ENCODE data around the gene USH2A. TPM values are rescaled to one million over a fixed set of nuclear protein-coding genes. Genes with fewer than 3 reads are reported as not detected.

USH2A gene
- total RNA-seq, 3 donors from 2014 or later, result not detected

GRCh38 chr1:216140730-216141524 is 282.3 kb downstream of the USH2A start:
- Mint-ChIP-seq H3K9me3 (peaks cover 4% of the 10 kb centered on the region), H3K4me1 (ENCODE audit: low read depth) (no peaks in the 10 kb centered on the region), H3K27me3 (ENCODE audit: low read depth) (no peaks in the 10 kb centered on the region), H3K36me3 (ENCODE audit: insufficient read depth) (no peaks in the 10 kb centered on the region), H3K4me3 (no peak overlapping the region)
- DNase-seq (no peak), ATAC-seq (no peak)

GRCh38 chr1:216124192-216124781 is 299.0 kb downstream of the USH2A start:
- ATAC-seq, result no peak
- Mint-ChIP-seq H3K9me3 (peaks cover 4% of the 10 kb centered on the region), H3K36me3 (ENCODE audit: insufficient read depth) (no peaks in the 10 kb centered on the region), H3K4me1 (ENCODE audit: low read depth) (no peaks in the 10 kb centered on the region), H3K4me3 (no peak overlapping the region), H3K27me3 (ENCODE audit: low read depth) (no peaks in the 10 kb centered on the region)
- DNase-seq, result no peak

- no peaks in the 10 kb centered on the region for H3K36me3 Mint-ChIP-seq (ENCODE audit: insufficient read depth)
- ATAC-seq, result no peak
- no peaks in the 10 kb centered on the region for H3K4me1 Mint-ChIP-seq (ENCODE audit: low read depth)
- H3K4me3 Mint-ChIP-seq, result no peak overlapping the region
- DNase-seq, result no peak
- peaks cover 4% of the 10 kb centered on the region for H3K9me3 Mint-ChIP-seq
- H3K27me3 Mint-ChIP-seq (ENCODE audit: low read depth), result no peaks in the 10 kb centered on the region
Observed at GRCh38 chr1:216123446-216124191, 299.6 kb downstream of the USH2A start.

- DNase-seq (no peak), ATAC-seq (no peak)
- Mint-ChIP-seq H3K9me3 (no peaks in the 10 kb centered on the region), H3K4me3 (no peak overlapping the region), H3K27me3 (ENCODE audit: low read depth) (no peaks in the 10 kb centered on the region), H3K36me3 (ENCODE audit: insufficient read depth) (no peaks in the 10 kb centered on the region), H3K4me1 (ENCODE audit: low read depth) (no peaks in the 10 kb centered on the region)
Observed at GRCh38 chr1:216119600-216119999, 303.6 kb downstream of the USH2A start.

GRCh38 chr1:216114180-216114579 is 309.1 kb downstream of the USH2A start:
- Mint-ChIP-seq H3K9me3 (no peaks in the 10 kb centered on the region), H3K4me1 (ENCODE audit: low read depth) (no peaks in the 10 kb centered on the region), H3K27me3 (ENCODE audit: low read depth) (no peaks in the 10 kb centered on the region), H3K36me3 (ENCODE audit: insufficient read depth) (no peaks in the 10 kb centered on the region), H3K4me3 (no peak overlapping the region)
- DNase-seq, result no peak
- no peak for ATAC-seq

GRCh38 chr1:216113181-216113580 is 310.1 kb downstream of the USH2A start:
- no peak for DNase-seq
- Mint-ChIP-seq H3K4me3 (no peak overlapping the region), H3K9me3 (no peaks in the 10 kb centered on the region), H3K4me1 (ENCODE audit: low read depth) (no peaks in the 10 kb centered on the region), H3K27me3 (ENCODE audit: low read depth) (no peaks in the 10 kb centered on the region), H3K36me3 (ENCODE audit: insufficient read depth) (no peaks in the 10 kb centered on the region)
- no peak for ATAC-seq

GRCh38 chr1:216111842-216112241 is 311.4 kb downstream of the USH2A start:
- Mint-ChIP-seq H3K27me3 (ENCODE audit: low read depth) (no peaks in the 10 kb centered on the region), H3K4me3 (no peak overlapping the region), H3K36me3 (ENCODE audit: insufficient read depth) (no peaks in the 10 kb centered on the region), H3K9me3 (no peaks in the 10 kb centered on the region), H3K4me1 (ENCODE audit: low read depth) (no peaks in the 10 kb centered on the region)
- DNase-seq (no peak), ATAC-seq (no peak)

GRCh38 chr1:216095400-216095799 is 327.8 kb downstream of the USH2A start:
- Mint-ChIP-seq H3K27me3 (ENCODE audit: low read depth) (no peaks in the 10 kb centered on the region), H3K9me3 (peaks cover 19% of the 10 kb centered on the region), H3K4me1 (ENCODE audit: low read depth) (no peaks in the 10 kb centered on the region), H3K4me3 (no peak overlapping the region), H3K36me3 (ENCODE audit: insufficient read depth) (no peaks in the 10 kb centered on the region)
- ATAC-seq, result no peak
- DNase-seq, result no peak

- no peaks in the 10 kb centered on the region for H3K36me3 Mint-ChIP-seq (ENCODE audit: insufficient read depth)
- H3K4me1 Mint-ChIP-seq (ENCODE audit: low read depth), result no peaks in the 10 kb centered on the region
- H3K27me3 Mint-ChIP-seq (ENCODE audit: low read depth), result no peaks in the 10 kb centered on the region
- DNase-seq, result no peak
- H3K4me3 Mint-ChIP-seq, result no peak overlapping the region
- peaks cover 19% of the 10 kb centered on the region for H3K9me3 Mint-ChIP-seq
- no peak for ATAC-seq
Observed at GRCh38 chr1:216090556-216090955, 332.7 kb downstream of the USH2A start.

- ATAC-seq, result no peak
- H3K4me1 Mint-ChIP-seq (ENCODE audit: low read depth), result no peaks in the 10 kb centered on the region
- H3K27me3 Mint-ChIP-seq (ENCODE audit: low read depth), result no peaks in the 10 kb centered on the region
- H3K9me3 Mint-ChIP-seq, result peaks cover 23% of the 10 kb centered on the region
- H3K36me3 Mint-ChIP-seq (ENCODE audit: insufficient read depth), result no peaks in the 10 kb centered on the region
- no peak for DNase-seq
- H3K4me3 Mint-ChIP-seq, result no peak overlapping the region
Observed at GRCh38 chr1:216086678-216087077, 336.6 kb downstream of the USH2A start.

GRCh38 chr1:216081445-216081844 is 341.8 kb downstream of the USH2A start:
- Mint-ChIP-seq H3K4me3 (no peak overlapping the region), H3K9me3 (peaks cover 25% of the 10 kb centered on the region), H3K27me3 (ENCODE audit: low read depth) (no peaks in the 10 kb centered on the region), H3K4me1 (ENCODE audit: low read depth) (no peaks in the 10 kb centered on the region), H3K36me3 (ENCODE audit: insufficient read depth) (no peaks in the 10 kb centered on the region)
- ATAC-seq (no peak), DNase-seq (no peak)

- no peak for DNase-seq
- no peak overlapping the region for H3K4me3 Mint-ChIP-seq
- no peaks in the 10 kb centered on the region for H3K36me3 Mint-ChIP-seq (ENCODE audit: insufficient read depth)
- peaks cover 18% of the 10 kb centered on the region for H3K9me3 Mint-ChIP-seq
- ATAC-seq, result no peak
- no peaks in the 10 kb centered on the region for H3K27me3 Mint-ChIP-seq (ENCODE audit: low read depth)
- H3K4me1 Mint-ChIP-seq (ENCODE audit: low read depth), result no peaks in the 10 kb centered on the region
Observed at GRCh38 chr1:216076751-216077150, 346.5 kb downstream of the USH2A start.

GRCh38 chr1:216075339-216075738 is 347.9 kb downstream of the USH2A start:
- Mint-ChIP-seq H3K9me3 (peaks cover 11% of the 10 kb centered on the region), H3K27me3 (ENCODE audit: low read depth) (no peaks in the 10 kb centered on the region), H3K4me3 (no peak overlapping the region), H3K4me1 (ENCODE audit: low read depth) (no peaks in the 10 kb centered on the region), H3K36me3 (ENCODE audit: insufficient read depth) (no peaks in the 10 kb centered on the region)
- ATAC-seq, result no peak
- no peak for DNase-seq

- H3K9me3 Mint-ChIP-seq, result peaks cover 3% of the 10 kb centered on the region
- H3K27me3 Mint-ChIP-seq (ENCODE audit: low read depth), result no peaks in the 10 kb centered on the region
- no peaks in the 10 kb centered on the region for H3K4me1 Mint-ChIP-seq (ENCODE audit: low read depth)
Observed at GRCh38 chr1:216073793-216074595, 349.3 kb downstream of the USH2A start.

More at GRCh38 chr1:216073793-216074595, 349.3 kb downstream of the USH2A start:
- no peak for ATAC-seq
- H3K36me3 Mint-ChIP-seq (ENCODE audit: insufficient read depth), result no peaks in the 10 kb centered on the region
- no peak overlapping the region for H3K4me3 Mint-ChIP-seq
- DNase-seq, result no peak
